ENCODE results near the gene COBLL1. TPM values are rescaled to one million over a fixed set of nuclear protein-coding genes. Genes with fewer than 3 reads are reported as not detected.

COBLL1 gene, protein sequence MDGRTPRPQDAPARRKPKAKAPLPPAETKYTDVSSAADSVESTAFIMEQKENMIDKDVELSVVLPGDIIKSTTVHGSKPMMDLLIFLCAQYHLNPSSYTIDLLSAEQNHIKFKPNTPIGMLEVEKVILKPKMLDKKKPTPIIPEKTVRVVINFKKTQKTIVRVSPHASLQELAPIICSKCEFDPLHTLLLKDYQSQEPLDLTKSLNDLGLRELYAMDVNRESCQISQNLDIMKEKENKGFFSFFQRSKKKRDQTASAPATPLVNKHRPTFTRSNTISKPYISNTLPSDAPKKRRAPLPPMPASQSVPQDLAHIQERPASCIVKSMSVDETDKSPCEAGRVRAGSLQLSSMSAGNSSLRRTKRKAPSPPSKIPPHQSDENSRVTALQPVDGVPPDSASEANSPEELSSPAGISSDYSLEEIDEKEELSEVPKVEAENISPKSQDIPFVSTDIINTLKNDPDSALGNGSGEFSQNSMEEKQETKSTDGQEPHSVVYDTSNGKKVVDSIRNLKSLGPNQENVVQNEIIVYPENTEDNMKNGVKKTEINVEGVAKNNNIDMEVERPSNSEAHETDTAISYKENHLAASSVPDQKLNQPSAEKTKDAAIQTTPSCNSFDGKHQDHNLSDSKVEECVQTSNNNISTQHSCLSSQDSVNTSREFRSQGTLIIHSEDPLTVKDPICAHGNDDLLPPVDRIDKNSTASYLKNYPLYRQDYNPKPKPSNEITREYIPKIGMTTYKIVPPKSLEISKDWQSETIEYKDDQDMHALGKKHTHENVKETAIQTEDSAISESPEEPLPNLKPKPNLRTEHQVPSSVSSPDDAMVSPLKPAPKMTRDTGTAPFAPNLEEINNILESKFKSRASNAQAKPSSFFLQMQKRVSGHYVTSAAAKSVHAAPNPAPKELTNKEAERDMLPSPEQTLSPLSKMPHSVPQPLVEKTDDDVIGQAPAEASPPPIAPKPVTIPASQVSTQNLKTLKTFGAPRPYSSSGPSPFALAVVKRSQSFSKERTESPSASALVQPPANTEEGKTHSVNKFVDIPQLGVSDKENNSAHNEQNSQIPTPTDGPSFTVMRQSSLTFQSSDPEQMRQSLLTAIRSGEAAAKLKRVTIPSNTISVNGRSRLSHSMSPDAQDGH
- not detected for total RNA-seq

DNA sequence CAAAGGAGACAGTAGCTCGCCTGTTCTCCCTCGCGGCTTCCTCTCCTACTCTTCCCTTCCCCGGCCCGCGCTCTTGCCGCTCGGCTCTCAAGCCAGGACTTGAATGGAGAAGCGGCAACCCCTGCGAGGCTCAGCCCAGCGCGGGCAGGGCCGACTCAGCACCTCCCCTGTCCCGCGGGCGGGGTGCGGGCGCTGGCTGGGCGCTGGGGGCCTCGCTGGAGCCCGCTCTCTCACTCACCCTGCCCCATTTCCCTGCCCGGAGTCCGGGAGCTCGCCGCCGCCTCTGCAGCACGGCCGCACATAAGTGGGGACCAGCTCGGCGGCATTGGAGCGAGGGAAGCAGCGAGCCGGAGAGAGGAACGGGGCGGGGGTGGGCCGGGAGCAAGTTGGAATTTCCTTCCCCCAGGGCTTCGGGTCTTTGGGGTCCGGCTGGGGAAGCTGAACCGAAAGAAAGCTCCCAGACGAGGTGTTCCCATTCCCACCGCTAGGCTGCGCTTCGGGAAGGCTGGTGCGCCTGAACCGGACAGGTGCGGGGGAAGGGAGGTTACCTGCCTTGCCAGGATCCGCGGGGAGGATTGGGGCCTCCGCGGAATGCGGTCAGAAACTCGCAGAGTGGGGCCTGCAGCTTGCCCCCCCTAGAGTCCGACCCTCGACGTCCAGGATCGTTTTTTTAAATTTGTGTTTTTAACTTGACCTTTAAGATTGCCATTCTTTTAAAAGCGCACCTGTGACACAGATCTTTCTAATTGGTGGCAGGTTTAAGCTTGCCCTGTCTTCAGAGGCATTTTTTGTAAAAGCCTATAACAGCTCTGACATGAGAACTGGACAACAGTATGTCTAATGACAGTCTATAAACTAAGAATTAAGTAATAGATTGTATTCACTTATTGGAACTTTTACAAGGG lies at the start of gene COBLL1:
TSS of gene COBLL1 (minus strand) at position 105 of the 905 bp plus-strand sequence. CDS start 627 bp downstream, outside the sequence.
- no peak within 1 kb of the TSS for H3K27ac Mint-ChIP-seq
- H3K9me3 Mint-ChIP-seq (ENCODE audit: low read depth) = no peaks in the 10 kb centered on the region
- H3K4me1 Mint-ChIP-seq = peaks cover 8% of the 10 kb centered on the region
- peak; percentile 65 for ATAC-seq
- peak; percentile 45 for DNase-seq
- CTCF ChIA-PET = interaction anchor here (0.9 to 1.7 kb wide), 8 partner anchors 10 to 126 kb away, joined by 3 to 4 read pairs (median 3); no protein-coding TSS in a partner anchor
- H3K4me3 Mint-ChIP-seq = peak within 1 kb of the TSS; percentile 50
- peaks cover 45% of the 10 kb centered on the region for H3K27me3 Mint-ChIP-seq
- no peaks in the 10 kb centered on the region for H3K36me3 Mint-ChIP-seq

DNA sequence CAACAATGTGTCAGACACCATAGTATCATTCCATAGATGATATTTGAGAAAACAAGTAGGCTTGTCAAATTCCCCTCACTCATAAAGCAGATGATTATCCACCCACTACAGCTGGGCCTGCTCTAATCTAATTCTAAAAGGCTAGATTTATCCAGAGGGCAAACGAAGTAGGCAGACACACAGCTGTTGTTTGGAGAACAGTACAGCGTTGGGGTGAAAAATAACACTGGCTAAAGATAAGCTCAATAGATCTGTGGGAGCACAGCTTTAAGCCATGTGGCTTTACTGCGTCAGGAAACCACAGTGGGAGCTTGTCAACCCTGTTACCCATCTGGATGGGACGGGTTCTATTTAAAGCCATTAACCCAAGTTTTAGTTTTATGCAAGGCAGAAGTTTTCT lies 48.9 kb upstream of the COBLL1 start:
- Mint-ChIP-seq H3K36me3 (no peaks in the 10 kb centered on the region), H3K4me1 (no peaks in the 10 kb centered on the region), H3K27ac (no peak overlapping the region), H3K9me3 (ENCODE audit: low read depth) (peaks cover 4% of the 10 kb centered on the region), H3K27me3 (peaks cover 2% of the 10 kb centered on the region), H3K4me3 (no peak overlapping the region)
- DNase-seq (no peak), ATAC-seq (no peak)
- CTCF ChIA-PET = no interaction called here

DNA sequence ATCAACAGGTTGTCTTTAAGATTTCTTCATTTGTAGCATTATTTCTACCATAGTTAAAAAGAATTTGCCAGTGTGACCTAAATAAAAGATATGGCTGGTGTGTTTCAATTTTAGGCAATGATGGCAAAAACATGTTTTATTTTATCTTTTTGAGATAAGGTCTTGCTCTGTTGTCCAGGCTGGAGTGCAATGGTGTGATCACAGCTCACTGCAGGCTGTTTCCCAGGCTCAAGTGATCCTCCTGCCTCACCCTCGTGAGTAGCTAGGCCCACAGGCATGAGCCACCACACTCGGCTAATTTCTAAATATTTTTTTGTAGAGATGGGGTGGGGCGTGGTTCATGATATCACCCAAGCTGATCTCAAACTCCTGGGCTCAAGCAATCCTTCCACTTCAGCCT lies 47.0 kb upstream of the COBLL1 start:
- H3K27ac Mint-ChIP-seq = no peak overlapping the region
- H3K4me1 Mint-ChIP-seq = no peaks in the 10 kb centered on the region
- H3K27me3 Mint-ChIP-seq = peaks cover 2% of the 10 kb centered on the region
- H3K9me3 Mint-ChIP-seq (ENCODE audit: low read depth) = no peaks in the 10 kb centered on the region
- CTCF ChIA-PET = no interaction called here
- no peak overlapping the region for H3K4me3 Mint-ChIP-seq
- no peak for ATAC-seq
- no peak for DNase-seq
- H3K36me3 Mint-ChIP-seq = no peaks in the 10 kb centered on the region

DNA sequence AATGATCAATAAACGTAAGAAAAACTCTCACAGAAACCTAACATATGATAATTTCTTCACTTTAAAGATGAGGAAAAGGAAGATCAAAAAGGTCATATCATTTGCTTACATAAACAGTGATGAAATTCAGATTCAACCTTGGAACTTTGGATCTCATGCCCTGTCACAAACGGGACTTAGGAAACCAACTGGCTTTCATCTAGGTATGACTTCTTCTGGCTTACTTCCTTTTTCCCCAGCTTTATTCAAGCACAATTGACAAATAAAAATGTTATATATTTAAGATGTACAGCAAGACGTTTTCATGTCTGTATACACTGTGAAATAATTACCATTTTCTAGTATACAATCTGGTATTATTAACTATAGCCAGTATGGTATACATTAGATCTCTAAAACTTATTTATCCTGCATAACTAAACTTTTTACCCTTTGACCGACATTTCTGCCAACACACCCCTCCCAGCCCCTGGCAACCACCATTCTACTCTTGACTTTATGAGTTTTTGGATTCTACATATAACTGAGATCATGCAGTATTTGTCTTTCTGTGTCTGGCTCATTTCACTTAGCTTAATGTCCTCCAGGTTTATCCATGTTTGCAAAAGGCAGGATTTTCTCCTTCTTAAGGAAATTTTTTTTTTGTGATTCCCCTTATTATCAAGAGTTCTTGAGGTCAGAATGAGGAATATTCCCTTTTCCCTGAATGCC lies 46.0 kb upstream of the COBLL1 start:
- H3K9me3 Mint-ChIP-seq (ENCODE audit: low read depth) = no peaks in the 10 kb centered on the region
- H3K27ac Mint-ChIP-seq = no peak overlapping the region
- CTCF ChIA-PET = no interaction called here
- H3K36me3 Mint-ChIP-seq = no peaks in the 10 kb centered on the region
- H3K4me3 Mint-ChIP-seq = no peak overlapping the region
- H3K4me1 Mint-ChIP-seq = no peaks in the 10 kb centered on the region
- no peak for ATAC-seq
- H3K27me3 Mint-ChIP-seq = peaks cover 2% of the 10 kb centered on the region
- DNase-seq = no peak

DNA sequence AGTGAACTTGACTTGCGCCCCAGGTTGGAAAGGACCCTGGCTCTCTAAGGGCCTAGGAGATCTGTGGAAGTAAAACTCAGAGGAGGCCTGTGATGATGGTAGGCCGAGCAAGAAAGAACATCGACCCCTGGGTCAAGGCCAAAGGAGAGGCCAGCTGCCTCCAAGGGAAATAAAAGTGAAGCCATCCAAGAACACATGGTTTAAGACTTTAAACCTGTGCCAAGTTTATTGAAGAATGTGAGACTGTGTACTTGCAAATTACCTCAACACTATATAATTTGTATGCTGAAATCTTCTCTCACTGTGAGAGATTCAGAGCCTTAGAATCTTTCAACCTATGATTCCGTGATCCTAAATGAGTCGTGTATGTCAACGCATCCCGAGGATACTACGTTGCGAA lies 40.7 kb upstream of the COBLL1 start:
- no peaks in the 10 kb centered on the region for H3K9me3 Mint-ChIP-seq (ENCODE audit: low read depth)

DNA sequence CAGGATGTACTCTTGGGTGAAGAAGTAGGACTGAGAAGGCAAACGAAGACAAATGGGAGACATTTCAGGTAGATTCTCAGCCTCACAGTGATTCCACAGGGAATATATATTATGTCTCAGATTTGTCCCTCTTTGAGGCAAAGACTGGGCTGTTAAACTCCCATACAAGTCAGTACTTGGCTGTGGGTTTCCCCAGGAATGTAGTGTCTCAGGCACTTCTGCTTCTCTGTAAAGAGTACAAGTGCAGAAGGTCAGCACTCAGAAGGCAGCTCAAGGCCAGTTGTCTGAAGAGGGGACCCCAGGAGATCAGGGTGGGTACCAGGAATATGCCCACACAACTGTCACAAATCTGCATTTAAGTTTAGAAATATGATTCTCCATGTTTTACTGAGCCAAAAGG lies 39.9 kb upstream of the COBLL1 start:
- Mint-ChIP-seq H3K9me3 (ENCODE audit: low read depth) (no peaks in the 10 kb centered on the region), H3K4me1 (no peaks in the 10 kb centered on the region), H3K36me3 (no peaks in the 10 kb centered on the region), H3K27ac (no peak overlapping the region), H3K4me3 (no peak overlapping the region), H3K27me3 (no peaks in the 10 kb centered on the region)
- CTCF ChIA-PET = no interaction called here
- ATAC-seq (no peak), DNase-seq (no peak)

More for the DNA sequence above, 40.7 kb upstream of the COBLL1 start:
- CTCF ChIA-PET = no interaction called here
- H3K27me3 Mint-ChIP-seq = no peaks in the 10 kb centered on the region
- no peaks in the 10 kb centered on the region for H3K36me3 Mint-ChIP-seq
- no peak for ATAC-seq
- no peak for DNase-seq
- H3K4me3 Mint-ChIP-seq = no peak overlapping the region
- H3K4me1 Mint-ChIP-seq = no peaks in the 10 kb centered on the region
- H3K27ac Mint-ChIP-seq = no peak overlapping the region

DNA sequence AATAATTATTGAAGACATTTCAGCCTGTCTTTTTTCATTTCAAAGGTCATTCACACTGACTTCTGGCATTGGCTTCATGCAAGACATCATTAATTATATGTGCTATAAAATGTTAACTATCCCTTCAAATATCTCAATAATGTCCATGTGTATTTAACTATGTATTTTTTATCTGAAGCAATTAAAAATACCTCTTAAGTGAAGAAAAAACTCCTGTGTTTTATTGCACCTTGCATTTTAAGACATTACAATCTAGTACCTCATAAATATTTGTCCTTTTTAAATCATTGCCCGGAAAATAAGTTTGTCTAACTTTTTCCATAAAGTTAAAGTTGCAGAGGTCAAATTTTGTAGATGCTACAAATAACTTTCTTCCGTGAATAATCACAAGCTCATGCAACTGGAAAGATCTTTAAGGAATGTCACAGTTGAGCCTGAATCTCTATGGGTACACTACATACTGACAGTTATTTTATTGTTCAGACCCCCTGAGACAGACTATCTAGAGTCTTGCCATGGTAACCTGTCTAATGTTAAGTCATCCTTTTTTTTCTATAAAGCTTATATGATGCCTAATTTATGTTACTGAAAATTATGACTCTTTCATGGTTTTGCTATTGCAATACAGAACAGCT lies 38.4 kb upstream of the COBLL1 start:
- CTCF ChIA-PET = interaction anchor here (0.8 kb wide), 1 partner anchor 38 kb away, joined by 3 read pairs; the partner anchor contains the start of gene COBLL1
- no peak overlapping the region for H3K4me3 Mint-ChIP-seq
- DNase-seq = no peak
- no peak overlapping the region for H3K27ac Mint-ChIP-seq
- H3K9me3 Mint-ChIP-seq (ENCODE audit: low read depth) = no peaks in the 10 kb centered on the region
- no peaks in the 10 kb centered on the region for H3K27me3 Mint-ChIP-seq
- no peaks in the 10 kb centered on the region for H3K4me1 Mint-ChIP-seq
- H3K36me3 Mint-ChIP-seq = no peaks in the 10 kb centered on the region
- no peak for ATAC-seq

DNA sequence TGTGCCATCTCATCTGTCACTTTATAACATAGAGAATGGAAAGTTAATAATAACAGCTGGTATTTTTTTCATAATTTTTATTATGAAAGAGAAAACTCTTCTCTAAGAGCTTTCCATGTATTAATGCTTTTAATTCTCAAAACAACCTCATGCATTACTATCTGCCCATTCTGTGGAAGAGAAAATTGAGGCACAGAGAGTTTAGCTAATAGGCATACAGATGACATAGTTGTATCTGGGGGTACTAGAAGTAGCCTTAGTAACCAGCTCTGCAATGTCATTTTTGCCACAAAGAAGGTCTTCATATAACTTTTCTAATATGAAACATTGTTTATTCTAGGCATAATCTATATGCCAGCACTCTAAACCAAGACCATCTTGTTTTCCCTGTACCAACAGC lies 36.3 kb upstream of the COBLL1 start:
- no peak for ATAC-seq
- H3K4me1 Mint-ChIP-seq = no peaks in the 10 kb centered on the region
- H3K4me3 Mint-ChIP-seq = no peak overlapping the region
- H3K36me3 Mint-ChIP-seq = no peaks in the 10 kb centered on the region
- H3K9me3 Mint-ChIP-seq (ENCODE audit: low read depth) = no peaks in the 10 kb centered on the region
- no peak for DNase-seq
- H3K27ac Mint-ChIP-seq = no peak overlapping the region
- CTCF ChIA-PET = no interaction called here
- H3K27me3 Mint-ChIP-seq = no peaks in the 10 kb centered on the region

DNA sequence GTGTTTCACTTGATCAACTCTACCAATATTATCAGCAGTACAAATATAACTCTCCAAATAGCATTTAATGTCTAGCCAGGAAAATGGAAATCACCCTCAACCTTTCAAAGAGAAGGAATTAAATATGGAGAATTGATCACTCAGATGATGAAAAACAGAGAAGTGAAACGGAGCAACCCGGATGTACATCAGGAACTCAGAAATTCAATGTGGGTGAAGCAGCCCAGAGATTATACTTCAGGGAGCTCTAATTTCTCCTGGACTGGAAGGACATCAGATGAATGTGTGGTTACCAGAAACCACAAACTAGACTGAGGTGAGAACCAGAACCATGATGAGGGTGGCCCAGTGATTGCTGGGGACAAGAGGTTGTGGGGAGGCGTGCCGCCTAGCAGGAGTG lies 35.5 kb upstream of the COBLL1 start:
- no peak overlapping the region for H3K27ac Mint-ChIP-seq
- no peak for ATAC-seq
- H3K27me3 Mint-ChIP-seq = no peaks in the 10 kb centered on the region
- no peaks in the 10 kb centered on the region for H3K36me3 Mint-ChIP-seq
- H3K9me3 Mint-ChIP-seq (ENCODE audit: low read depth) = no peaks in the 10 kb centered on the region
- no peak for DNase-seq
- H3K4me3 Mint-ChIP-seq = no peak overlapping the region
- CTCF ChIA-PET = no interaction called here
- H3K4me1 Mint-ChIP-seq = no peaks in the 10 kb centered on the region

DNA sequence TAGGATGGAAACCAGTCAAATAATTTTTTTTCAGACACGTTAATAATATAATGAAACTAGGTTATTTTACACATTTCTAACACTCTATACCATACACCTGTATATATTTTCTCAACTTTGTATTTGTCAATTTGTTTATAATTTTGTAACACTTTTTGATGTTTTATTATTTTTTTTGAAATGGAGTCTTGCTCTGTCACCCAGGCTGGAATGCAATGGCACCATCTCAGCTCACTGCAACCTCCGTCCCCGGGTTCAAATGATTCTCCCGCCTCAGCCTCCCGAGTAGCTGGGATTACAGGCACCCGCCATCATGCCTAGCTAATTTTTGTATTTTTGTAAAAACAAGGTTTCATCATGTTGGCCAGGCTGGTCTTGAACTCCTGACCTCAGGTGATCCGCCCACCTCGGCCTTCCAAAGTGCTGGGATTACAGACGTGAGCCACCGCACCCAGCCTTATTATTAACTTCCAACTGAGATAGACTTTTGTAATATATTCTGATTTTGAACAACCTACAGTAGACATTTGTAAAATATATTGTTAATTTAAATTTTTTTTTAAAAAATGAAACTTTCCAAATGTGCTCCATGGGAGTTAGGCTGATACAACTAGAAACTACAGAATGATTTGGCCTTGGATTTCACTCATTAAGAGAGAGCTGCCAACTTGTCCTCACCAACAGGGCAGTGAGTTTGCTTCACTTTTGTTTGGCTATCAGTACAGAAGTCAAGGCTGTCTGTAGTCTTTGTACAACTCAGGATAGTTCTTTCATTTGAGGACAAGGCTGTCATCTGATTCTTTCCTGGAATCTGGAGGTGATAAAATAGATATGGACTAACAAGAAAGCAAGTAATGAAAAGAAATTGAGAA lies 33.9 kb upstream of the COBLL1 start:
- DNase-seq (no peak), ATAC-seq (no peak)
- CTCF ChIA-PET = no interaction called here
- no peaks in the 10 kb centered on the region for H3K4me1 Mint-ChIP-seq
- H3K9me3 Mint-ChIP-seq (ENCODE audit: low read depth) = no peaks in the 10 kb centered on the region
- no peak overlapping the region for H3K4me3 Mint-ChIP-seq
- H3K27ac Mint-ChIP-seq = no peak overlapping the region
- no peaks in the 10 kb centered on the region for H3K27me3 Mint-ChIP-seq
- H3K36me3 Mint-ChIP-seq = no peaks in the 10 kb centered on the region

DNA sequence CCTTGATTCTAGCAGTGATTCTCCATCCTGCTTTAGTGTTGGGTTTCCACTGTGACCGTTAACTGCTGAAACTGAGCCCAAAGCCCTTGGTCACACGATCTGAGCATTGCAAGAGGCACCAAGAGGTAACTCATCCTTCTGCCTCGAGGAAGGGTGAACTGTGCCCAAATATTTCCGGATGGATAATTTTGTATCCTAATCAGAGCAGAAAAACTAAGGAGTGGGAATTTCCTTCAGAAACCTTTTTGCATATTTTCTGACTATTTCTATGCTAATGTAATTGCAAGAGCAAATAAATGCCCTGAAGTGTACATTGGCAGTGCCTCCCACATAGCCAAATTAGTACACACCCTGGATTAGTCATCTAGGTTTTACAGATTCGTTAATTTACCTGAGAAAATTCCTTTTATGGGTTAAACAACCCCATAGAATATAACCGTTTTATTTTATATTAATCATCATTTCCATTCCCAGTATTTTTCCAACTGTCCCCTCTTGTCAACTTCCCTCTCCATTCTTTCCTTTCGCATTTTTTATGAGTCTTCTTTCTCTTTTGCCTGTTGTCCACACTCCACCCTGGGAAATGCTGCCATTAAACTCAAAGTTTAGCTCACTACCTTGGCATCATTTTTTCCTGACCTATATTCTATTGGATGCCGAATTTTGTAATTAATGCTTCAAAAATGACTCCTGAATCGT lies 31.7 kb upstream of the COBLL1 start:
- no peaks in the 10 kb centered on the region for H3K9me3 Mint-ChIP-seq (ENCODE audit: low read depth)
- DNase-seq (no peak), ATAC-seq (no peak)
- H3K4me1 Mint-ChIP-seq = no peaks in the 10 kb centered on the region
- CTCF ChIA-PET = no interaction called here
- H3K27me3 Mint-ChIP-seq = no peaks in the 10 kb centered on the region
- no peak overlapping the region for H3K27ac Mint-ChIP-seq
- no peaks in the 10 kb centered on the region for H3K36me3 Mint-ChIP-seq
- no peak overlapping the region for H3K4me3 Mint-ChIP-seq
